Measurements from ENCODE around the gene TNKS1BP1. TPM values are rescaled to one million over a fixed set of nuclear protein-coding genes. Genes with fewer than 3 reads are reported as not detected.

The TNKS1BP1 gene
- total and polyA plus RNA-seq, 2 of the 8 experiments (the other 6 are each of a cell fraction or from before 2014, with no cell fraction given): 50.0 to 122 TPM

- peaks cover 3 to 19% of the 10 kb centered on the region in 2 experiments for H4K20me1 ChIP-seq (replicated peaks in 1 of 2; ENCODE audit: control insufficient read depth in 1 of 2, insufficient read depth in 2 of 2, low read length in 2 of 2)
- H3K4me2 ChIP-seq (ENCODE audit: insufficient read depth in 1 of 2, low read depth in 2 of 2, low read length in 2 of 2): no peak overlapping the region
- POLR2A ChIA-PET (ENCODE audit: partially characterized antibody): interaction anchor here (1.0 to 45.7 kb wide), 3 partner anchors 6 to 115 kb away, joined by 3 to 1279 read pairs (median 1279); partner anchors contain the start of genes P2RX3, SSRP1 and TNKS1BP1
These were observed 6.6 kb downstream of the TNKS1BP1 start for GRCh38 chr11:57318178-57318577.

More at GRCh38 chr11:57318178-57318577, 6.6 kb downstream of the TNKS1BP1 start:
- Histone ChIP-seq H3K79me1 (ENCODE audit: low read depth, low read length) (peaks cover 24% of the 10 kb centered on the region), H2BK5ac (ENCODE audit: low read depth, low read length) (no peak overlapping the region), H3K14ac (ENCODE audit: insufficient read length) (no peak overlapping the region), H2BK15ac (ENCODE audit: low read length) (no peak overlapping the region), H3K36me3 (ENCODE audit: control insufficient read depth in 2 of 4, insufficient read depth in 4 of 4, low read length in 3 of 4) (peaks cover 18 to 72% (median 52%) of the 10 kb centered on the region in 4 experiments), H3K23me2 (ENCODE audit: low read depth, low read length) (peaks cover 4% of the 10 kb centered on the region; the same call in 1 of the 2 replicates), H3K4me3 (ENCODE audit: extremely low read depth in 1 of 4, insufficient read depth in 2 of 4, low read depth in 3 of 4, low read length in 4 of 4) (no peak overlapping the region), H3K4ac (replicated peaks; ENCODE audit: insufficient read length, low read depth, low read length) (no peak overlapping the region), H2AFZ (ENCODE audit: low read length) (no peak overlapping the region), H2BK12ac (ENCODE audit: low read depth, low read length) (no peak overlapping the region), H3K4me1 (replicated peaks in 1 of 4; ENCODE audit: control insufficient read depth in 3 of 4, insufficient read depth in 4 of 4, low read length in 3 of 4) (peaks cover 5 to 29% (median 23%) of the 10 kb centered on the region in 4 experiments), H3K56ac (replicated peaks; ENCODE audit: insufficient read length, low read depth, low read length) (no peak overlapping the region), H3K18ac (ENCODE audit: extremely low read depth, low read length) (no peak overlapping the region), H3K79me2 (ENCODE audit: control insufficient read depth in 1 of 2, insufficient read depth in 2 of 2, low read length in 2 of 2) (peaks cover 8 to 36% of the 10 kb centered on the region in 2 experiments), H3K27me3 (replicated peaks in 1 of 4; ENCODE audit: control insufficient read depth in 3 of 4, extremely low read depth in 1 of 4, insufficient read depth in 3 of 4, low read length in 3 of 4) (no peaks in the 10 kb centered on the region), H4K5ac (ENCODE audit: insufficient read length, low read depth, low read length) (no peak overlapping the region), H3K23ac (ENCODE audit: insufficient read length) (no peak overlapping the region), H3K9me3 (ENCODE audit: insufficient read depth in 2 of 2, low read depth in 1 of 2, low read length in 1 of 2) (no peaks in the 10 kb centered on the region), H2BK120ac (replicated peaks; ENCODE audit: low read depth, low read length) (no peak overlapping the region), H4K8ac (ENCODE audit: extremely low read depth, insufficient read depth, low read length) (no peak overlapping the region; the same call in 1 of the 2 replicates), H2BK20ac (ENCODE audit: low read length) (no peak overlapping the region), H2AK5ac (ENCODE audit: low read depth, low read length) (no peak overlapping the region), H3K9ac (replicated peaks in 1 of 4; ENCODE audit: extremely low read depth in 1 of 4, low read depth in 3 of 4, low read length in 3 of 4) (no peak overlapping the region), H3K27ac (ENCODE audit: low read depth, low read length) (no peak overlapping the region), H4K91ac (replicated peaks; ENCODE audit: insufficient read length, low read length) (no peak overlapping the region)
- FAIRE-seq (no peak), DNase-seq (ENCODE audit: low read depth in 1 of 2, low spot score in 2 of 2) (no peak)
- WGBS, 2 experiments (ENCODE audit: extremely low coverage in 1 of 2, insufficient coverage in 1 of 2, insufficient read length in 1 of 2, insufficient replicate concordance in 2 of 2, low coverage in 1 of 2, low lambda C conversion rate in 2 of 2, missing lambda C conversion rate in 1 of 2): 100% methylated on average over 1 of the region's 2 CpGs; no CpG with 5 or more reads in 1 of the 2 experiments
- CTCF ChIA-PET (ENCODE audit: partially characterized antibody): interaction anchor here (1.3 to 2.1 kb wide), 2 partner anchors 15 to 69 kb away, joined by 4 to 8 read pairs; no protein-coding TSS in a partner anchor
- TF ChIP-seq NANOG (IDR thresholded peaks at IDR 0.05; ENCODE audit: insufficient read depth, low read depth, low read length, poor library complexity, severe bottlenecking) (no peak), PHF8 (conservative IDR thresholded peaks at IDR 0.05; ENCODE audit: low read depth, low read length) (no peak), EGR1 (IDR thresholded peaks at IDR 0.05; ENCODE audit: borderline replicate concordance, low read depth, low read length) (no peak), RNF2 (IDR thresholded peaks at IDR 0.05; ENCODE audit: borderline replicate concordance, low read depth, low read length, missing control alignments, poor library complexity, severe bottlenecking) (no peak), ZNF274 (IDR thresholded peaks at IDR 0.05; ENCODE audit: borderline replicate concordance, extremely low read depth, low read length) (no peak), GABPA (IDR thresholded peaks at IDR 0.05; ENCODE audit: borderline replicate concordance, insufficient read depth, low read length) (no peak), SRF (IDR thresholded peaks at IDR 0.05; ENCODE audit: low read depth, low read length) (no peak), RBBP5 (IDR thresholded peaks at IDR 0.05; ENCODE audit: borderline replicate concordance, low read depth, low read length) (no peak), NRF1 (IDR thresholded peaks at IDR 0.05; ENCODE audit: low read depth, low read length) (no peak), POLR2AphosphoS5 (IDR thresholded peaks at IDR 0.05; ENCODE audit: low read depth, low read length) (no peak), SP1 (IDR thresholded peaks at IDR 0.05; ENCODE audit: low read depth, low read length) (no peak)
